Coronary artery (tissue), 2 donors: Measurements from ENCODE around the gene CENPN.

Experiments
- DNase-seq: peaks from one replicate; pipeline ENCODE4 v3.0.0-alpha.2; 2017; ENCODE audit warnings: low spot score
- H3K27ac ChIP-seq, 2 donors: fragments of 200-600 bp; sonication (generic); one replicate each; pipeline ENCODE4 v1.5.1; 2016 to 2019
- H3K4me3 ChIP-seq: fragments of 200-600 bp; sonication (generic); 2 replicates; pipeline ENCODE4 v1.5.1; 2016; ENCODE audit warnings: mild to moderate bottlenecking, moderate library complexity
- TF ChIP-seq, protein P1 (sequence below): fragments of 200-600 bp; sonication (generic); IDR thresholded peaks from one replicate; pipeline ENCODE4 v1.5.1; 2019; ENCODE audit warnings: antibody characterized with exemption

The CENPN gene

DNA sequence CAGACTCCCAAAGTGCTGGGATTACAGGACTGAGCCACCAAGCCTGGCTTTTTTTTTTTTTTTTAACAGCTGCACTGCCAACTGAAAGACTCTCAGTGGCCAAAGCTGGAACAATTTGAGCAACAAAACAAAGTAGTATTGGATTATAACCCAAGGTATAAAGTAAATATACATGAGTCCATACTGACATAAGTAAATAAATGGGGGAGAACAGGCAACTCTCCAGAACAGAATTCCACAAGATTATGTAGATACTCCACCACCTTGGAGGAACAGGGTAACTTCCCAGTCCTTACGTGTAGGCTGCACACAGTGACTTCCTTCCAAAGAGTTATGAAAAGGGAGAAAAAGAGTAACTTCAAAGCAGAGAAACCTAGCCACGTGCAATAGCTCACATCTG, 16.0 kb upstream of the CENPN start:
- TF ChIP-seq, protein P1, sequence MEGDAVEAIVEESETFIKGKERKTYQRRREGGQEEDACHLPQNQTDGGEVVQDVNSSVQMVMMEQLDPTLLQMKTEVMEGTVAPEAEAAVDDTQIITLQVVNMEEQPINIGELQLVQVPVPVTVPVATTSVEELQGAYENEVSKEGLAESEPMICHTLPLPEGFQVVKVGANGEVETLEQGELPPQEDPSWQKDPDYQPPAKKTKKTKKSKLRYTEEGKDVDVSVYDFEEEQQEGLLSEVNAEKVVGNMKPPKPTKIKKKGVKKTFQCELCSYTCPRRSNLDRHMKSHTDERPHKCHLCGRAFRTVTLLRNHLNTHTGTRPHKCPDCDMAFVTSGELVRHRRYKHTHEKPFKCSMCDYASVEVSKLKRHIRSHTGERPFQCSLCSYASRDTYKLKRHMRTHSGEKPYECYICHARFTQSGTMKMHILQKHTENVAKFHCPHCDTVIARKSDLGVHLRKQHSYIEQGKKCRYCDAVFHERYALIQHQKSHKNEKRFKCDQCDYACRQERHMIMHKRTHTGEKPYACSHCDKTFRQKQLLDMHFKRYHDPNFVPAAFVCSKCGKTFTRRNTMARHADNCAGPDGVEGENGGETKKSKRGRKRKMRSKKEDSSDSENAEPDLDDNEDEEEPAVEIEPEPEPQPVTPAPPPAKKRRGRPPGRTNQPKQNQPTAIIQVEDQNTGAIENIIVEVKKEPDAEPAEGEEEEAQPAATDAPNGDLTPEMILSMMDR = no peak
- no peak for DNase-seq
- no peak overlapping the region for H3K27ac ChIP-seq
- no peak overlapping the region for H3K4me3 ChIP-seq

DNA sequence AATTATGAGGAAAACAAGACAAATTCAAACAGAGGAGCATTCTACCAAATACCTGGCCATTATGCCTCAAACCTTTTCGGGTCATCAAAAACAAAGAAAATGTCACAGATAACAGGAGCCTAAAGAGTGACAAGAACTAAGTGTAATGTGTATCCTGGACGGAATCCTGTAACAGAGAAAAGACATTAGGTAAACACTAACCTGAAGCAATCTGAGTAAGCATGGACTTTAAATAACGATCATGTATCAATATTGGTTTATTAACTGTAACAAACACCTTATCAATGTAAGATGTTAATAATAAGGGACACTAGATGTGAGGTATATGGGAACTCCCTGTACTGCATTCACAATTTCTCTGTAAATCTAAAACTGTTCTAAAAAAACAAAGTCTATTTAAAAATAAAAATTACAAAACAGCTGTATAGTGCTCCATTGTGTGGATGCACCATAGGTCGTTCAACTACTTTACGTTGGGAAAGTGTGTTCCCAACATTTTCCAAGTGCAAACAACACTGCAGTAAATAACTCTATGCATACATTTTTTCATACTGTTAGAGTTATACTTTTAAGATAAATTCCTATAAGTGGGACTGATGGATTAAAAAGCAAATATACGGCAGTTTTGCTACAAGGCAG, 15.1 kb upstream of the CENPN start:
- Histone ChIP-seq H3K4me3 (no peak overlapping the region), H3K27ac (no peak overlapping the region)
- TF ChIP-seq, protein P1 = no peak
- no peak for DNase-seq

GRCh38 chr16:80992676-80993293, 14.2 kb upstream of the CENPN start:
- DNase-seq = no peak
- Histone ChIP-seq H3K27ac (peak overlapping the region in 1 of 2 donors; percentile 60), H3K4me3 (peak overlapping the region; percentile 45)
- TF ChIP-seq, protein P1 = no peak

GRCh38 chr16:80993307-80993706, 13.7 kb upstream of the CENPN start:
- TF ChIP-seq, protein P1 = no peak
- Histone ChIP-seq H3K27ac (peak overlapping the region in 1 of 2 donors; percentile 60), H3K4me3 (peak overlapping the region; percentile 45)
- no peak for DNase-seq

DNA sequence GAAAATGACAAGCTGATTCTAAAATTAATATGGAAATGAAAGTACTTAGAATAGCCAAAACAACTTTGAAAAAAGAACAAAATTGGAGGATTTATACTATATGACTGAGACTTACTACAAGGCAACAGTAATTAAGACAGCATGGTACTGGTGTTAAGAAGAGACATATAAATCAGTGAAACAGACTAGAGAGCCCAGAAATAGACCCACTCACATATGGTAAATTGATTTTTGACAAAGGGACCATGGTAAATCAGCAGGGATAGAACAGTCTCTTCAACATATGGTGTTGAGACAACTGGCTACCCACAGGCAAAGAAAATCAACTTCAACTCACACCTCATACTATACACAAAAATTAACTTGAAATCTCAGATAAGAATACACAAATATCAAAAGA, 13.2 kb upstream of the CENPN start:
- Histone ChIP-seq H3K4me3 (no peak overlapping the region), H3K27ac (no peak overlapping the region)
- DNase-seq = no peak
- TF ChIP-seq, protein P1 = no peak

- DNase-seq = no peak
- H3K4me3 ChIP-seq = no peak overlapping the region
- TF ChIP-seq, protein P1 = no peak
- H3K27ac ChIP-seq = no peak overlapping the region
Observed at GRCh38 chr16:80994451-80994850, 12.6 kb upstream of the CENPN start.

DNA sequence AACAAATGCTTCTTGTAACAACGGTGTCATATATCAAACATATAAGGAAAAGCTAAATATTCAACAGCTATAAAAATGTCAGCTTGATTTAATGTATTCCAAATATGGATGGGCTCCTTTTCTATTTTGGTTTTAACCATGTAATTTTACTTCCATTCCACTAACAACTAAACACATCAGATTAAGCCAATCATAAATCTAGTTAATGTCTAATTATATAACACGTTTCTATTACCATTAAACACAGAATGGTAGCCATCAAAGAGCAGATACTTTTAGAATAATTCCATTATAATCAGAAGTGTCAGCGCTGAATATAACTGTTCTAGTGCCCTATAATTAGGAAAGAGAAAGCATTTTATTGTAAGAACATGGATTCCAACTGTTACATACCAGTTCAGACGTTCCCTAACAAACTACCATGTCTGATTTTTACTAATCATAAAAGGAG, 10.3 kb upstream of the CENPN start:
- no peak overlapping the region for H3K27ac ChIP-seq
- TF ChIP-seq, protein P1 = no peak
- no peak overlapping the region for H3K4me3 ChIP-seq
- no peak for DNase-seq
